Measurements from ENCODE around the gene RAB7A. TPM values are rescaled to one million over a fixed set of nuclear protein-coding genes. Genes with fewer than 3 reads are reported as not detected.

Gene RAB7A
- polyA plus RNA-seq, 3 donors = 231 to 259 (median 256) TPM

DNA sequence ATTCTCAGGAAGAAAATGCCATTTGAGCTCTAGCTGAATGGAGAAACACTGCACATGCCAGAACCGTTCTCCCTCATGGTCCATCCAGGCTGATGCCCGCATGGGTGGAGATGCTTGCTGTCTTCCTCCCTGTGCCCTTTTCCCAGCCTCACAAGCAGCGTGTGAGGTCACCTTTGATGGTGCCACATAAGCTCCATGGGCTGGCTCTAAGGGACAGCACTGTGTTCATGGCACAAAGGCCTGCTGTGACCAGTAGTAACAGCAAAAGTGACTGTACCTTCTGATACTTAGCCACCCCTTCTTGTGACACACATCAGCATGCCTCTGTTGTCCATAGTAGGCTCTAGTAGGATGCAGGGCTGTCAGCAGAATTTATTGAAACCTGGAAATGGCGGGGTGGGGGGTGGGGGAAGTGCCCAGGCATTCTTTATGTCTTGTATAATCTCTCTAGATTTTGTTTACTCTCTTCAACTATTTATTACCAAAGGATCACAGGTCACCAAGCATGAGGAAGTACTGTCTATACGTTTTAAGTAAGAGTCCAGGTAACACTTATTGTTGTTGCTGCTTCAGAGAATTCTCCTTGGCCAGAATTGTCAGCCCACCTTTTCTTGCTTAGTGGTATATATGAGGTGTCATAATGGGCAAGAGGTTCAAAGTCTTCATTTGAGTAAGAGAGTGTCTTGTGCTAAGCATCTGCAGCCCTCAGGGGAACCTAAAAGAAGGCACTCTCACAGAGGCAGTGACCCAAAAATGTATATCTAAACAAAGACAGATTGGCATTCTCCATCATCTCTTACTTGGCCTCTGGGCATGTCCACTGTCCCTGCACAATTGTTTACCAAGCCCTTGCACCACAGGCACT is 56.5 kb downstream of the RAB7A start:
- DNase-seq = no peak

DNA sequence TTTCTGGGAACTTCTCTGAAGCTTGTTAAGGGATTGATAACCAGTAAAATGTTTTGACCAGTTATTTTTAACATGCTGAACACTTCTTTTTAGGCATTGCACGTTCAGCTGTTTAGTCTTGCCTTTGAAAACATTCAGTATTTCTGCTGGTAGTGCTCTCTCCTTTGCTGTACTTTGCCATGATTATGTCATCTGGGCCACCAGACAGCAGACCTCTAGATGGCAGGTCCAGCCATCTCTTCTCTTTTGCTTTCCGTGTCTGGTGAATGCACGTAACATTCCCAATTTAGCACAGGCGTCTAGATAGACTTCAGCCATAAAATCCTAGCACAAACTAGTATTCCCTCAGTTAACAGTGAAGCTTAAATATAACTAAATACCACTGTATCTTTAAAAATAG is 57.8 kb downstream of the RAB7A start:
- DNase-seq = no peak

DNA sequence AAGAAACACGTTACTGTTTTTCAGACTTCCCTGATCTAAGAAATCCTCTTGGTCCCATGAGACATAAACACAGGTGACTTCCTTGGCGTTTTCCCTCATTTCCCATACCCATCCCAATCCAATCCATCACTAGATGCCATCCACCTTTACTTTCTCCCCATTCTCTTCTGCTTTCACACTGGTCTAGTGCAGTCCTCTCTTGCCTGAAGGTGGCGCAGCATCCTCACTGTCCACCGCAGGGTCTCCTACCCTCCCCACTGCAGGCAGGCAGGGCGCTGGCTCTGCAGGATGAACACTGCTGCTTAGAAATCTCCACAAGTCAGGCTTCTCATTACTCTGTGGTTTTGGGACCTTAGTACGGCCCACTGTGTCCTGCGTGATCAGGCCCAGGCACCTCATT is 58.2 kb downstream of the RAB7A start:
- peak; percentile 36 for DNase-seq

DNA sequence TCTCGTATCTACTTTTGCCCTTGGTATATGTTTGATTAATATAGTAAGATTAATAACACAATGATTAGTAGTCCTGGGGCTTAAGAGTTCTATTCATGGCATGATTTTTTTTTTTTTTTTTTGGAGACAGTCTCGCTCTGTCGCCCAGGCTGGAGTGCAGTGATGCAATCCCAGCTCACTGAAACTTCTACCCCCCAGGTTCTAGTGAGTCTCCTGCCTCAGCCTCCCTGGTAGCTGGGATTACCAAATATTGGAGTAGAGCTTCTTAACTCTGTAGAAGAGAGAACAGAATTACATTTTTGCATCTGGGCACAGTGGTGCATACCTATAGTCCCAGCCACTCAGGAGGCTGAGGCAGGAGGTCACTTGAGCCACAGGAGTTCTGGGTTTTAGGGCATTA is 58.9 kb downstream of the RAB7A start:
- no peak for DNase-seq

DNA sequence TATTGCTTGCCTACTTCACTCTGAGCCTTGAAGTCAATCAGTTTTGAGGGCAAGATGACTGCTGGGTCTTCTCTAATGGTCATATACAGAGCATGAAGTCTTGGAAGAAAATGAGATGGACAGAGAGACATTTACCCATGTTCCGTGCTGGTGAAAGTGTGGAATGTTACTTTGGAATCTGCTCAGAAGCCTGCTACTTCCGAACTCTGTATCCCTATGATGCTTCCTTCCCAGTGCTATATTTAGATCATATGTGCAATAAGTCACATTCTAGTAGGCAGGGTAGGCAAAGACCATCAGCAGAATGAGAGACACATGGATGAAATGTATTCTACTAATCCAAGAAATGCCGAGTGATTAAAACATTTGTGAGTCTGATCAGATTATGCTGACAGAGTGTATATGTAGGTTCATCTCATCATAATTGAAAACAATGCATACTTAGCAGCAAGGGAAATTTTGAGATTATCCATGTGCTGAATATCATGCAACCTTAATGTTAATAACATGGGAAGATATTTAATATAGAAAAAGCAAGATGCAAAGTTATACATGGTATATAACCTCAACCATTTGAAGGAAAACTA is 60.5 kb downstream of the RAB7A start:
- DNase-seq = no peak

DNA sequence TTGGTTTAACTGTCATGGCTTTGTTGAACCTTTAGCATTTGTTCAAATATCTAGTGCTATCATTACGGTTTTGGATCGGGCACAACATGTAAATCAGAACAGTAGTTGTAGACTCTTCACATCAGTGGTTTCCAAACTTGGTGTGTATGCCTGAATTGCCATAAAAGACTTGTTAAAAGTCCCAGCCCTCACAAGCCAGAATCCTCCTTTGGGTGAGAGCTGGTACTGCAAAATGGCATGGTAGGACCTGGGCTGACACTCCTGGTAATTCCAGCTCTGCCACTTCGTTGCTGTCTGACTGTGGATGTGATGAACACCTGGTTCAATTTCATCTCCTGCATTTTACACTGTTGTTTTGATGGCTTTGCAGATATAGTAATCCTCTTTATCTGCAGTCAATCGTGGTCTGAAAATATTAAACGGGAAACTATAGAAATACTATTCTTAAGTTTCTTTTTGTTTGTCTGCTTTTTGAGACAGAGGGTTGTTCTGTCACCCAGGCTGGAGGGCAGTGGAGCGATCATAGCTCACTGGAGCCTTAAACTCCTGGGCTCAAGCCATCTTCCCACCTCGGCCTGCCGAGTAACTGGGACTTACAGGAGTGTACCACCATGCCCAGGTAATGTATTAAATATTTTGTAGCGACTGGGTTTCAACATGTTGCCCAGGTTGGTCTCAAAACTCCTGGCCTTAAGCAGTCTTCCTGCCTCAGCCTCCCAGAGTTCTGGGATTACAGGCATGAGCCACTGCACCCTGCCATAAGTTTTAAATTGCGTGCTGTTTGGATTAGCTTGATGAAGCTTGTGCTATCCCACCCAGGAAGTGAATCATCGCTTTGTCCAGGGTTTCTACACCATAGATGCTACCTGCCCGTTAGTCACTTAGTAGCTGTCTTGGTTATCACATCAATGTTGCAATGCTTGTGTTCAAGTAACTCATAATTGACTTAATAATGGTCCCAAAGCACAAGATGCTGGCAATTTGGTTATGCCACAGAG is 61.6 kb downstream of the RAB7A start:
- DNase-seq = peak; percentile 35

DNA sequence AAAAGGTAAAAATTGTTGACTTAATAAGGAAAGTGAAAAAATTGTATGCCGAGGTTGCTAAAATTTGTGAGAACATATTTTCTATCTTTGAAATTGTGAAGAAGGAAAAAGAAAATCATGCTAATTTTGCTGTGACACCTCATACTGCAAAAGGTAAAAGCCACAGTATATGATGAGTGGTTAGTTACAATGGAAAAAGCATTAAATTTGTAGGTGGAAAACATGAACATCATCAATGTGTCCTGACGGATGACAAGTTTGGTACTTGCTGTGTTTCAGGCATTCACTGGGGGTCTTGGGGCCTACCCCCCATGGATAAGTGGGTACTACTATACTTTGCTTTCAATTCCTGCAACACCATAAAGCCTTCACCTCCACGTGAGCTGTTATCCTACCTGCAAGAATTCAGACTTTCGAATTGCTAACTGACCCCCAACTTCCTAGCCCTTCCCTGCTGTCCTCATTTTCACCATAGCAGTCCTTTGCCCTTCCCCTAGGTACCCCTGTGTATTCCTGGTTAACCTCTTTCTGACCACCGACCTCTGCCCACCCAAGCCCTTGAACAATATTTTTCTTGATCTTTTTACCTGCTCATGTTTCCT is 62.4 kb downstream of the RAB7A start:
- no peak for DNase-seq

DNA sequence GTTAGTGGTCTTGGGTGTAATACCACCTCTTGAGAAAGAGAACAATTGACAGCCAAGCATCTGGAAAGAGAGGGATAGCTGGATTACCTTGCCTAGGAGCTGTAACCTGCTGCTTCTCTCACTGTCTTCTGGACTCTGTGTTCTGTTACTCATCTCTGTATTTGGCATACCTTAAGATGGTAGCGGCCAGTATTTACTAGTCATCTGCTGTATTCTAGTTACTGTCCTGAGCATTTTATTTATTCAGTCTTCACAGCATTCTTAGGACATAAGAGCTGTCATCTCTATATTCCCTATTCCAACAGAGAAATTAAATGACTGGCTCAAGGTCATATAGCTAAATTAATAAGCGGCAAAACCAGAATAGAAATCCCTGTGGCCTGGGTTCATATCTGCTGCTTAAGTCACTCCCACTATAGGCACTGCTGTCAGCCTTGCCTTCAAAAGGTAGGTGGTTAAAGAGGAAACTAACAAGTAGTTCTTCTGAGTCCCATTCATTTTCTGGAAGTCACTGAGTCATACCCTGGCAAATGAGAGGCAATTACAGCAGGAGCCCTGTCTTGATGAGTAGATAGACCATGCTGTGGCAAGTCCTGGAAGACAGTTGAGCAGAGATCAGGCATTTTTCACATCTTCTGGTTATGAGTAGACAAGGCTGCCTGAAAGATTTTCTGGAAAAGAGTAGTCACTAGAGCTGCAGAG is 68.2 kb downstream of the RAB7A start:
- DNase-seq = no peak

DNA sequence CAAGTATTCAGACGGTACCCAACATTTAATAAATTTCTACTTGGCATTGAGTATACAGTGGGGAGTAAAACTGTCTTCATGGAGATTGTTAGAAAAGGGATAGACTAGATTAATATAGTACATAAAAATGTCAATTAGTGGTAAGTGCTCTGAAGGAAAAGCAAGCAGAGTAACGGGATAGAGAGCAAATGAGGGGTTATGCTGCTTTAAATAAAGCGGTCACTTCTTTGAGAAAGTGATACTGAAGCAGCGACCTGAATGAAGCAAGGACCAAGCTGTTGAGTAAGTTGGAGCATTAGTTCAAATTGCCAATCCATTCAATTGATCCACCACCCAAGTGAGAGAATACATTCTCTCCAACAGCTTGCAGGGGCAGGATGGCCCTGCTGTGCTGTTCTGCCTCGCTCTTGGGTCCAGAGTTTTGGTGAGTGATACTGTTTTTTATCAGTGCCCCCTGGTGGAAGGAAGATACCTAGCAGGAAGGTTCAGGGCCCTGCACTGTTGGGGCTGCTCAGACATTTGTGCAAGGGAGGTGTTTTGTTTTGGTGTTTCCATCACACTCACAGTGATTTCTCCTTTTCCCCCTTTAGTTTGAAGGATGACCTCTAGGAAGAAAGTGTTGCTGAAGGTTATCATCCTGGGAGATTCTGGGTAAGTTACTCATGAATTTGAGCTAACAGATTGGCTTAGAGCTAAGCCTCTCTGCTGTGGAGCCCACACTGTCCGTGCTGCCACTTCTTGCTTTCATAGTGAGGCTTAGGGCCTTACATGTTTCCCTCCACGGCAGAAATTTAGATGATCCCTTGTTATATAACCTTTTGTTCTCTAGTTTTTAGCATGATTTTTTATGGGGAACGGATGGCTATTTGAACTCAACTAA is 69.0 kb downstream of the RAB7A start:
- peak; percentile 57 for DNase-seq

DNA sequence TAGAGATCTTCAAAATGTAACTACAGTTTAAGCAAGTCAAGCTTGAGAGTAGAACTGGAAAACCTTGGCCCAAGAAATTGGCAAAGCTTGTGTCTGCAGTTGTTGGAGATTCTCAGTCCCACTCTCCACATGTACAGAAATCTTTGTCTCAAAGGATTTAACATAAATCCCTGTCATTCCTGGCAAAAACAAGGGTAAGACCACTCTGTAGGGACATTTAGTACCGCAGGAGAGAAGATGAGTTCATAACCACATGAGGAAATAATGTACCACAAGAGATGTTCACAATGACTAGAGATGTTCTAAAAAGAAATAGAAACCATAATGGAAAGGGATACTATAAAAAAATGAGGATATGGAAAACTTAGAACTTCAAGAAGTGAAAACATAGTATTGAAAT is 73.7 kb downstream of the RAB7A start:
- no peak for DNase-seq

DNA sequence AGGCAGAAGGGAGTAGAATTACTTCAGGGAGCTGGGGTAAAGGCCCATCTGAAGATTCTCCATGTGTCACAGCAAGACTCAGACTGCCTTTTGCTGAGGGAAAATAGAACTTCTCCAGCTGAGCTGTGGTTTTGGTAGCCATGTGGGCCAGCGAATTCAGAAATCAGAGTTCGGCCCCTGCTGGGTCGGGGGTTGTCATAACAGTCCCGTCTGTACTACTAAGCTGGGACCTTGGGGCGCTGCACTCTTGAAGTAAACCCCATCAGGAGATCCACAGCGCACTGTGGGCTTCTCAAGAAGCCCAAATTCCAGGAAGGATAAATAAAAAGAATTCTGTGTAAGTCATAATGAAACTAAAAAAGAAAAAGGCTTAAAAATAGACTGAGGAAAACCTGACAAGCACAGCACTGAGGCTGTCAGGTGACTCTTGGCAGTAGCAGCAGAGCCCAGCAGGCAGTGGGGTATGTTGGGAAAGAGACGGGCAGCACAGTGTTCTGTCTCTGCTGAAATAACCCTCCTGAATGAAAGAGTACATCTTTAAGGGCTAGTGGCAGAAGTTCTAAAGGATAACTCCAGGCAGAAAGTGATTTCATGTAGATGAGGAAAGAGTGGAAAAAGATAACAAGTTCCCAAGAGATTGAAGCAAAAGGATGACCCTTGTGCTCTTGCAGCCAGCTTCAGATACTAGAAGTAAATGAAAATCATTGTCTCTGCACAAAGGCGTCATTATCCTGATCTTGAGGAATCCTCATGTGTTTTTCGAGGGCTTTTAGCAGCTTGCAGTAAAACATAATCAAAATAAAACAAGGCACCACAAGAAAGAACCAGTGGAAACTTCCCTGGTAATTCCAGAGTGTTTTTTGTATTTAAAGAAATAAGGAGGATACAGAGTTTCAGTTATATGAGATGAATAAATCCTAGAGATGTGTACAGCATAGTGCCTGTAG is 74.5 kb downstream of the RAB7A start:
- DNase-seq = no peak

DNA sequence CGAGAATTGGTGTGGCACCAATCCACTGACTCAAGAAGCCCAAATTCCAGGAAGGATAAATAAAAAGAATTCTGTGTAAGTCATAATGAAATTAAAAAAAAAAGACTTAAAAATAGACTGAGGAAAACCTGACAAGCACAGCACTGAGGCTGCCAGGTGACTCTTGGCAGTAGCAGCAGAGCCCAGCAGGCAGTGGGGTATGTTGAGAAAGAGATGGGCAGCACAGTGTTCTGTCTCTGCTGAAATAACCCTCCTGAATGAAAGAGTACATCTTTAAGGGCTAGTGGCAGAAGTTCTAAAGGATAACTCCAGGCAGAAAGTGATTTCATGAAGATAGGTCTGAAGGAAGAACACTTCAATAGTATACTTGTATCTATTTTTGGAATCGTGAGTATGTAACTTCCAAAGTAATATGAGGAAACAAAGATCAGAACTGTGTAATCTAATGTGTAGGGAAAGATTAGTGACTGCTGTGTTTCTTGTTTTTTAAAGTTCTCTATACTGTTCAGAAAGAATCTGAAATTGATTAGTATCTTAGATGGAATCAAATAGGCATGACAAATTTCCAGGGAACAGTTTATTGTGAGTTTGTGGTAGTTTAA is 75.9 kb downstream of the RAB7A start:
- DNase-seq = no peak

DNA sequence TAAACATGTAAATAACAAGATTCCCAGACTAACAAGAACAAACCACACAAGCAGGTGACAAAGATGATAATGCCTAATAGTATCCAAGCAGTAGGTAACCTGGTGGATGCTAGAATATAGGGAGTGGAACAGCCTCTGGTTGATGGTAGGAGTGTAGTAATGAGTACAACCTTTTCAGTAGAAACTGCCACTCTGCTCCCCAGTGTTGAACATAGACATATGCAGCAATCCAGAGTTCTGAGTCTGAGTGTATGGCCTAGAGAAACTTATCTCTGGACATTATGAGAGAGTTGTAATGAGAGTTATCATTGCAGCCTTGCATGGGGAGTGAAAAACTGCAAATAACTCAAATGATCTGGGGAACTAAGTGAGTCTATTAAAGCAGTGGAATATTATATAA is 77.3 kb downstream of the RAB7A start:
- no peak for DNase-seq

DNA sequence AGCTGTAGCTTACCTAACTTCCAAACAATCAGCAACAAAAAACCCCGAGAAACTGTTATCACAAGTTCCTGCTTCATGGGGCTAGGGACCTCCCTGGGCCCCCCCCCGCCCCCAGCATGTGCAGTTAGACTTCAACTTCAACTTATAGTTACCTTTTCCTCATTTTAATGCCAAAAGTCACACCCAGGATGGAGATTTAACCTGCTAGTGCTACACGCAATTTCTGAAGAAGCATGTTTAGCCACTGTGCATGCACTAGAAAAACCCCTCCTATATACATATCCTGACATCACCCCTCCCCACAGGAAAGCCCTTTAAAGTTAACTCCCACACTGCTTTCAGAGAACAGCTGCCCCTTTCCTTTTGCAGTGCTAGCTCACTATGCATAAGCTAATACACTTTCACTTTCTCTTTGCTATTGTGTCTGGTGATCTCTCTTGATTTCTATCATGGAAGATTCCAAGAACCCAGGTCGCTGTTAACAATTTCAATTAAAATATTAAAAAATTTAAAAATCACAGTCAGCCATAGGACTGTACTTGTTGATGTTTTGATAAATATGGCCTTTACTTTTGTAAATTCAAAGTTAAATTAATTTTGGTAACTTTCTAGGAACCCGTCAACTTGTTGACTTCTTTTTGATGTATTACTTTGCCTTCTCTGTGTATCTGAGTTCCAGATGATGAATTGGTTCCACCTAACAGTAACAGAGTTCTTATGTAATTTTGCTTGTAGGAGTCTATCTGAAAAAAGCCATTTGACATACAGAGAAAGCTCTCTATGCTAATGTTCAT is 78.2 kb downstream of the RAB7A start:
- peak; percentile 74 for DNase-seq

DNA sequence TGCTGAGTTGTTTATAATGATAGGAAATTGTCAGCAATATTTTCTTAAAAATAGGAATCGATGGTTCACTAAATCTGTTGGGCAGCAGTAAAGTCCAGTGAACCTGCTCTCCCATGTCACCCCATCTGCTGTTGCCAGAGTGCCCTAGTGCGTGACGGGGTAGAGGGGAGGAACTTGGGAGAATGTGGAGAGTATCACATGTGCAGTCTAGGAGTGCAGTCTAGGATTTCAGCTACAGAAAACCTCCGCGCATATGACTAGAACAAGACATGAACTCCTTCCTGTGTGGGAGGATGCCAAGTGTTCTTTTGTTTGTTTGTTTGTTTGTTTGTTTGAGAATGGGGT is 78.8 kb downstream of the RAB7A start:
- peak; percentile 80 for DNase-seq

DNA sequence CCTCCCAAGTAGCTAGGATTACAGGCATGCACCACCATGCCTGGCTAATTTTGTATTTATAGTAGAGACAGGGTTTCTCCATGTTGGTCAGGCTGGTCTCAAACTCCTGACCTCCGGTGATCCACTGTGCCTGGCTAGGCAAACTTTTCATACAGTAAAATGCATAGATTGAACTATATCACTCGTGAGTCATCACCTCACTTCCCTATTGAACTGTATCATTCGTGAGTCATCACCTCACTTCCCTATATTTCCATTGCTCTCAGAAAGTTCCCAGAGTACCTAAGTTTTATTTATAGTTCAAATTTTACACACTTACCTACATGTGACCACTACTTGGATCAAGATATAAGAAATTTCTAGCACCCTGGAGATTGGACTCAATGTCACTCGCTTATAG is 79.8 kb downstream of the RAB7A start:
- DNase-seq = no peak

DNA sequence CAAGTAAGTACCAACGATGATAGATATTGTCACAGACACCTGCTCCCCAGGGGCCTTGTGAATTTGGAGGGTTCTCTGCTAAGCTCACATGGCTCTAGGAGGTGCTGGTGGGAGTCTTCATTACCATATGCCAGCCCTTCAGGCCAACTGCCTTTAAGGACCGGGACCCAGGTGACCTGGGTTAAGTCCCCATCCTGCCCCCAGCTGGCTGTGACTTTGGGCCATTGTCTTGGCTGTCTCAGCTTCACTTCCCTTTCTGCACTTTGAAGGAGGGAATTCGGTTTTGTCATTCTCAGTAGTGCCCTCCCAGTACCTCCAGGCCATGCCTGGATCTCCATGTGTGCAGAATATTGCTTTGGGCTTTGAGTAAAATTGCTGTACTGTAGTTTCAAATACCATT is 80.6 kb downstream of the RAB7A start:
- DNase-seq = no peak

All from renal pelvis (tissue), 4 donors.